Fibroblast of lung (primary cell): Measurements from ENCODE around the gene IL36A. TPM values are rescaled to one million over a fixed set of nuclear protein-coding genes. Genes with fewer than 3 reads are reported as not detected.

Source experiments
- DNase-seq, 2 donors: peaks; one replicate each; pipeline versions ENCODE4 v3.0.0 to v3.0.0-alpha.2; 2010; ENCODE audit warnings: low read depth in 2 of 2
- H2AFZ ChIP-seq: 2 replicates; pipeline ENCODE4 v1.5.1; 2012; ENCODE audit warnings: low read length, control low read depth, inconsistent platforms
- H3K27ac ChIP-seq: 2 replicates; pipeline ENCODE4 v1.5.1; 2011; ENCODE audit warnings: low read length, control low read depth; ENCODE audit not compliant: insufficient read depth
- H3K27me3 ChIP-seq: 2 replicates; pipeline ENCODE4 v1.5.1; 2011; ENCODE audit warnings: mild to moderate bottlenecking, low read length; ENCODE audit not compliant: control insufficient read depth, insufficient read depth
- H3K36me3 ChIP-seq: 2 replicates; pipeline ENCODE4 v1.5.1; 2011; ENCODE audit warnings: low read length; ENCODE audit not compliant: control insufficient read depth, insufficient read depth
- H3K4me1 ChIP-seq: 2 replicates; pipeline ENCODE4 v1.5.1; 2011; ENCODE audit warnings: low read length; ENCODE audit not compliant: control insufficient read depth, insufficient read depth; ENCODE audit errors: extremely low read depth
- H3K4me2 ChIP-seq: 2 replicates; pipeline ENCODE4 v1.5.1; 2011; ENCODE audit warnings: low read length, control low read depth; ENCODE audit not compliant: insufficient read depth; ENCODE audit errors: extremely low read depth
- H3K4me3 ChIP-seq, 4 experiments: fragments of 200-600 bp in 1 of 4; sonication (generic) in 1 of 4; replicated peaks in 1 of 4; 2 replicates each; pipeline ENCODE4 v1.5.1; 2011 to 2016; ENCODE audit warnings: low read length in 4 of 4, low read depth in 3 of 4, mild to moderate bottlenecking in 3 of 4, control low read depth in 2 of 4, inconsistent platforms in 1 of 4, mixed read lengths in 1 of 4; ENCODE audit not compliant: insufficient read depth in 1 of 4; ENCODE audit errors: control extremely low read depth in 1 of 4
- H3K79me2 ChIP-seq: 2 replicates; pipeline ENCODE4 v1.5.1; 2012; ENCODE audit warnings: mild to moderate bottlenecking, low read length, inconsistent platforms; ENCODE audit not compliant: control insufficient read depth, insufficient read depth
- H3K9ac ChIP-seq: 2 replicates; pipeline ENCODE4 v1.5.1; 2011; ENCODE audit warnings: mild to moderate bottlenecking, low read length, control low read depth; ENCODE audit not compliant: insufficient read depth
- H3K9me3 ChIP-seq: 2 replicates; pipeline ENCODE4 v1.5.1; 2012; ENCODE audit warnings: low read depth, low read length; ENCODE audit not compliant: control insufficient read depth, insufficient read depth
- H4K20me1 ChIP-seq: 2 replicates; pipeline ENCODE4 v1.5.1; 2011; ENCODE audit warnings: low read length; ENCODE audit not compliant: control insufficient read depth, insufficient read depth; ENCODE audit errors: extremely low read depth
- EZH2 ChIP-seq: IDR thresholded peaks from 2 replicates; pipeline ENCODE4 v1.5.1; 2012; ENCODE audit warnings: low read length, control low read depth, mild to moderate bottlenecking; ENCODE audit errors: missing control alignments
- polyA plus RNA-seq, 2 donors: library from polyadenylated mRNA; depleted of rRNA in 1 of 2; stranded (reverse) in 1 of 2; unstranded in 1 of 2; fragments of >200 nt; gene quantifications; 2 replicates each; pipeline ENCODE4 v1.2.1, GENCODE V29; 2011 to 2012; ENCODE audit warnings: missing spikeins in 1 of 2
- total RNA-seq: library from RNA; depleted of rRNA; stranded (reverse); fragments of >200 nt; gene quantifications from 2 replicates; pipeline ENCODE4 v1.2.1, GENCODE V29; 2014
- TF ChIP-seq, protein P1 (sequence below), 2 donors: IDR thresholded peaks in 1 of 2; conservative IDR thresholded peaks in 1 of 2; 1 replicate in 1 of 2; 2 replicates in 1 of 2; pipeline ENCODE4 v1.5.1; 2011 to 2012; ENCODE audit warnings: low read length in 2 of 2, control low read depth in 1 of 2, inconsistent platforms in 1 of 2, low read depth in 1 of 2, mild to moderate bottlenecking in 1 of 2

The IL36A gene
- total and polyA plus RNA-seq, 2 donors (not counting 1 experiment from before 2014, with no cell fraction given), result not detected

DNA sequence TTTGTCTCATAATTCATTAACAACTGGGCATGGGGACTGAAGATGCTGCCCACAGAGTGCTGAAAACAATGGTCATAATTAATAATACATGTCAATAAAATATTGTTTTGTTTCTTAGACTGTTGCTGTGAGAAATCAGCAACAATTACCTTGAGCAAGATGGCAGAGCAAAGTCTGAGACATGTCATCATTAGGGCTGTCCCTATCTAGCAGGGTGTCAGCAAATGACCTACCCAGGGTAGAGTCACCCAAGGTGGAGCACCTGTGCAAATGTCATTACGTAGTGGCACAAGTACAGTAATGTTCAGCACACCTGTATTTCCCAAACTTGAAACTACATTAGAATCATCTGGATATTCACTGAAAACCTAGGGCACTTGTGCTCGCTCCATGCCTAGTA, 10.6 kb upstream of the IL36A start:
- DNase-seq, result no peak
- Histone ChIP-seq H3K27ac (no peak overlapping the region), H3K4me3 (no peak overlapping the region), H3K9ac (no peak overlapping the region), H4K20me1 (no peaks in the 10 kb centered on the region), H3K4me2 (no peak overlapping the region), H3K27me3 (no peaks in the 10 kb centered on the region), H3K79me2 (no peaks in the 10 kb centered on the region), H2AFZ (no peak overlapping the region), H3K4me1 (no peaks in the 10 kb centered on the region), H3K9me3 (no peaks in the 10 kb centered on the region), H3K36me3 (no peaks in the 10 kb centered on the region)
- TF ChIP-seq EZH2, result no peak
- TF ChIP-seq, protein P1, sequence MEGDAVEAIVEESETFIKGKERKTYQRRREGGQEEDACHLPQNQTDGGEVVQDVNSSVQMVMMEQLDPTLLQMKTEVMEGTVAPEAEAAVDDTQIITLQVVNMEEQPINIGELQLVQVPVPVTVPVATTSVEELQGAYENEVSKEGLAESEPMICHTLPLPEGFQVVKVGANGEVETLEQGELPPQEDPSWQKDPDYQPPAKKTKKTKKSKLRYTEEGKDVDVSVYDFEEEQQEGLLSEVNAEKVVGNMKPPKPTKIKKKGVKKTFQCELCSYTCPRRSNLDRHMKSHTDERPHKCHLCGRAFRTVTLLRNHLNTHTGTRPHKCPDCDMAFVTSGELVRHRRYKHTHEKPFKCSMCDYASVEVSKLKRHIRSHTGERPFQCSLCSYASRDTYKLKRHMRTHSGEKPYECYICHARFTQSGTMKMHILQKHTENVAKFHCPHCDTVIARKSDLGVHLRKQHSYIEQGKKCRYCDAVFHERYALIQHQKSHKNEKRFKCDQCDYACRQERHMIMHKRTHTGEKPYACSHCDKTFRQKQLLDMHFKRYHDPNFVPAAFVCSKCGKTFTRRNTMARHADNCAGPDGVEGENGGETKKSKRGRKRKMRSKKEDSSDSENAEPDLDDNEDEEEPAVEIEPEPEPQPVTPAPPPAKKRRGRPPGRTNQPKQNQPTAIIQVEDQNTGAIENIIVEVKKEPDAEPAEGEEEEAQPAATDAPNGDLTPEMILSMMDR (conservative IDR thresholded peaks at IDR 0.05 in 1 of 2, IDR thresholded peaks at IDR 0.05 in 1 of 2; ENCODE audit: low read depth in 1 of 2, low read length in 2 of 2), result no peak

DNA sequence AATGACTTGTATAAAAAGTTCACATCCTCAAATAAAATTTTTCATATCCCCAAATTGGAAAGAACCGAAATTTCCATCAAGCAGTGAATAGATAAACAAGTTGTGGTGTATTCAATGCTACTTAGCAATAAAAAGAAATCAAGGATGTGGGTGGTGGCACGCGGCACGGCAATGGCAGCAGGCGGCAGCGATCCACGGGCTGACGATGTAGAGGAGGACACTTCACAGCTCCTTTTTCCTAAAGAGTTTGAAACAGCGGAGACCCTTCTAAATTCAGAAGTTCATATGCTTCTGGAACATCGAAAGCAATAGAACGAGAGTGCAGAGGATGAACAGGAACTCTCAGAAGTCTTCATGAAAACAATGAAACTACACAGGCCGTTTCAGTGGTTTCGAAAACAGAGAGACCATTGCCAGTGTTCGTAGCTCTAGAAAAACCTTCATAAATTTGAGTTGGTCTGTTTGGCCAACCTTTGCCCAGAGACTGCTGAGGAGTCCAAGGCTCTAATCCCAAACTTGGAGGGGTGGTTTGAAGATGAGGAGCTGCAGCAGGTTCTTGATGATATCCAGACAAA, 9.8 kb upstream of the IL36A start:
- H3K4me1 ChIP-seq, result no peaks in the 10 kb centered on the region
- DNase-seq, result no peak
- no peaks in the 10 kb centered on the region for H3K9me3 ChIP-seq
- no peak for TF ChIP-seq EZH2
- TF ChIP-seq, protein P1 (conservative IDR thresholded peaks at IDR 0.05 in 1 of 2, IDR thresholded peaks at IDR 0.05 in 1 of 2; ENCODE audit: low read depth in 1 of 2, low read length in 2 of 2), result no peak
- no peaks in the 10 kb centered on the region for H4K20me1 ChIP-seq
- H3K4me3 ChIP-seq, result no peak overlapping the region
- no peak overlapping the region for H2AFZ ChIP-seq
- H3K4me2 ChIP-seq, result no peak overlapping the region
- H3K27ac ChIP-seq, result no peak overlapping the region
- no peaks in the 10 kb centered on the region for H3K79me2 ChIP-seq
- H3K9ac ChIP-seq, result no peak overlapping the region
- H3K27me3 ChIP-seq, result no peaks in the 10 kb centered on the region
- no peaks in the 10 kb centered on the region for H3K36me3 ChIP-seq

DNA sequence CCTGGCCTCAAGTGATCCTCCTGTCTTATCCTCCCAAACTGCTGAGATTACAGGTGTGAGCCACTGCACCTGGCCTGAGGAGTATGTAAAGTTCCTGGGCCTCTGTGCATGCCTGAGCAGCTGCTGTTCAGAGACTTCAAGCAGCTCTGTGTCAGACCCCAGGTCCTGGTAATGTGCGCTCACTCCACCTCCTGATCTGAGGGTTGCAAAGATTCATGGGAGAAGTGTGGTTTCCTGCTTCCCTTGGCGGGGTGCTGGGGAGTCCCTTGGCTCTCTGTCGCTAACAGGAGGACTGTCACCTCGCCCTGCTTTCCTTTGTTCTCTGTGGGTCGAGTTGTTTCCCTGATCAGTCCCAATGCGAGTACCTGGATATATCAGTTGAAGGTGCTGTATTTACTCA, 8.6 kb upstream of the IL36A start:
- no peak for DNase-seq
- no peaks in the 10 kb centered on the region for H3K36me3 ChIP-seq

More for the DNA sequence above, 8.6 kb upstream of the IL36A start:
- Histone ChIP-seq H3K27me3 (no peaks in the 10 kb centered on the region), H3K79me2 (no peaks in the 10 kb centered on the region), H4K20me1 (no peaks in the 10 kb centered on the region), H3K4me1 (no peaks in the 10 kb centered on the region), H2AFZ (no peak overlapping the region), H3K27ac (no peak overlapping the region), H3K9ac (no peak overlapping the region), H3K4me3 (no peak overlapping the region), H3K9me3 (no peaks in the 10 kb centered on the region), H3K4me2 (no peak overlapping the region)
- TF ChIP-seq, protein P1 (conservative IDR thresholded peaks at IDR 0.05 in 1 of 2, IDR thresholded peaks at IDR 0.05 in 1 of 2; ENCODE audit: low read depth in 1 of 2, low read length in 2 of 2), result no peak
- no peak for TF ChIP-seq EZH2
